Cardiac muscle cell (in vitro differentiated cells and primary cell): ENCODE data around the gene RNF7. TPM values are rescaled to one million over a fixed set of nuclear protein-coding genes. Genes with fewer than 3 reads are reported as not detected.
"Not testable (repeated sequence)": the region's sequence is repeated elsewhere in the genome, so short reads cannot be mapped to it uniquely, and the experiment has no call there.

Experiments used
- DNase-seq, 2 donors: peaks; one replicate each; pipeline versions ENCODE4 v3.0.0 to v3.0.0-alpha.2; 2010 to 2017; ENCODE audit warnings: low read depth in 1 of 2, low spot score in 1 of 2
- H3K27ac ChIP-seq: fragments of 200-600 bp; sonication (generic); 2 replicates; pipeline ENCODE4 v1.5.1; 2016
- H3K27me3 ChIP-seq: fragments of 200-600 bp; sonication (generic); 2 replicates; pipeline ENCODE4 v1.6.0; 2016; ENCODE audit warnings: control low read depth
- H3K36me3 ChIP-seq: fragments of 200-600 bp; sonication (generic); 2 replicates; pipeline ENCODE4 v1.5.1; 2016; ENCODE audit warnings: control low read depth
- H3K4me1 ChIP-seq: fragments of 200-600 bp; sonication (generic); 2 replicates; pipeline ENCODE4 v1.8.1; 2017; ENCODE audit warnings: low read depth, mild to moderate bottlenecking, mixed run types
- H3K4me3 ChIP-seq: fragments of 200-600 bp; sonication (generic); 2 replicates; pipeline ENCODE4 v1.5.1; 2016; ENCODE audit warnings: mild to moderate bottlenecking
- H3K9me3 ChIP-seq: fragments of 200-600 bp; sonication (generic); 2 replicates; pipeline ENCODE4 v1.5.1; 2017; ENCODE audit warnings: low read depth, mild to moderate bottlenecking, control low read depth
- polyA plus RNA-seq: library from polyadenylated mRNA; unstranded; fragments of >200 nt; fragmentation: Nextera tagmentation; extraction: Ambion mirVana; gene quantifications from 2 replicates; pipeline ENCODE4 v1.2.1, GENCODE V29; 2016
- total RNA-seq: library from RNA; depleted of rRNA; stranded (reverse); fragments of >200 nt; gene quantifications from 2 replicates; pipeline ENCODE4 v1.2.3, GENCODE V29; 2016
- TF ChIP-seq, protein P1 (sequence below): IDR thresholded peaks from 2 replicates; pipeline ENCODE4 v1.5.1; 2012; ENCODE audit warnings: low read depth, mild to moderate bottlenecking, low read length

Gene RNF7
- 73.0 and 77.5 TPM in 2 replicates for total RNA-seq
- 189 and 234 TPM in 2 replicates for polyA plus RNA-seq

DNA sequence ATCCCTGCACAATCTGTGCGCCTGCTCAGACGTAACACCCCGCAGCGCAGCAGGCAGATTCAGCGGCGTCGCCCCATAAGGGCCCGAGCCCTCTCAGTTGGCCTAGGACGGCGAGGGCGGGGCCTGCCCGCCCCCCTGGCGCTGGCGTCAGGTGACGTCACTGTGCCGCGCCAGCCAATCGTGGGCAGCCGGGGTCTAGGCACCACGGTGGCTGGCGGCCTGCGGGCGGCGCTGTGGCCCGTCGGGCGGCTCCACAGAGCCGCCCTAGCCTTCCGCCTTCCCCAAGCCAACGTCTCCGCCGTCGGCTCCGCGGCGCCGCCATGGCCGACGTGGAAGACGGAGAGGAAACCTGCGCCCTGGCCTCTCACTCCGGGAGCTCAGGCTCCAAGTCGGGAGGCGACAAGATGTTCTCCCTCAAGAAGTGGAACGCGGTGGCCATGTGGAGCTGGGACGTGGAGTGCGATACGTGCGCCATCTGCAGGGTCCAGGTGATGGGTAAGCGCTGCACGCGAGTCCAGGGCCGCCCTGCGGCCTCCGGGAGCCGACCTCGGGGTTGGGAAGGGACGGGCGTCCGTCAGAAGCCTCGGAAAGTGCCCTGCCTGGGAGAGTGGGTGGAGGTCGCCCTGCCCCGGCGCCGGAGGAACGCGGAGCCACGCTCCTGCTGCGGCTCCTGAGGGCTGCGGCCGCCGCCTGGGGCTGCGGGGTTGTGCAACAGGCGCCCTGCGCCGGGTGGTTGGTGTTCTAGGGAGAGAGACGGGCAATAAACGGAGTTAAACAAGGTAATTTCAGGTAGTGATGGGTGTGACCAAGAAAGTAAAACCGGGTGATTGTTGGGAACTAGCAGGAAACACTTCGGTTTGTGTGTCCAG lies at the start of gene RNF7:
RNF7 (plus strand) TSS at position 277 of the 869 bp plus-strand sequence; CDS start at position 321, 44 bp downstream.
- Histone ChIP-seq H3K4me1 (peaks cover 14% of the 10 kb centered on the region), H3K27me3 (no peaks in the 10 kb centered on the region), H3K27ac (peak within 1 kb of the TSS; percentile 91), H3K4me3 (peak within 1 kb of the TSS; percentile 91), H3K36me3 (no peaks in the 10 kb centered on the region), H3K9me3 (no peaks in the 10 kb centered on the region)
- TF ChIP-seq, protein P1, sequence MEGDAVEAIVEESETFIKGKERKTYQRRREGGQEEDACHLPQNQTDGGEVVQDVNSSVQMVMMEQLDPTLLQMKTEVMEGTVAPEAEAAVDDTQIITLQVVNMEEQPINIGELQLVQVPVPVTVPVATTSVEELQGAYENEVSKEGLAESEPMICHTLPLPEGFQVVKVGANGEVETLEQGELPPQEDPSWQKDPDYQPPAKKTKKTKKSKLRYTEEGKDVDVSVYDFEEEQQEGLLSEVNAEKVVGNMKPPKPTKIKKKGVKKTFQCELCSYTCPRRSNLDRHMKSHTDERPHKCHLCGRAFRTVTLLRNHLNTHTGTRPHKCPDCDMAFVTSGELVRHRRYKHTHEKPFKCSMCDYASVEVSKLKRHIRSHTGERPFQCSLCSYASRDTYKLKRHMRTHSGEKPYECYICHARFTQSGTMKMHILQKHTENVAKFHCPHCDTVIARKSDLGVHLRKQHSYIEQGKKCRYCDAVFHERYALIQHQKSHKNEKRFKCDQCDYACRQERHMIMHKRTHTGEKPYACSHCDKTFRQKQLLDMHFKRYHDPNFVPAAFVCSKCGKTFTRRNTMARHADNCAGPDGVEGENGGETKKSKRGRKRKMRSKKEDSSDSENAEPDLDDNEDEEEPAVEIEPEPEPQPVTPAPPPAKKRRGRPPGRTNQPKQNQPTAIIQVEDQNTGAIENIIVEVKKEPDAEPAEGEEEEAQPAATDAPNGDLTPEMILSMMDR: peak; percentile 86
- DNase-seq: peak; percentile 97 to 98

DNA sequence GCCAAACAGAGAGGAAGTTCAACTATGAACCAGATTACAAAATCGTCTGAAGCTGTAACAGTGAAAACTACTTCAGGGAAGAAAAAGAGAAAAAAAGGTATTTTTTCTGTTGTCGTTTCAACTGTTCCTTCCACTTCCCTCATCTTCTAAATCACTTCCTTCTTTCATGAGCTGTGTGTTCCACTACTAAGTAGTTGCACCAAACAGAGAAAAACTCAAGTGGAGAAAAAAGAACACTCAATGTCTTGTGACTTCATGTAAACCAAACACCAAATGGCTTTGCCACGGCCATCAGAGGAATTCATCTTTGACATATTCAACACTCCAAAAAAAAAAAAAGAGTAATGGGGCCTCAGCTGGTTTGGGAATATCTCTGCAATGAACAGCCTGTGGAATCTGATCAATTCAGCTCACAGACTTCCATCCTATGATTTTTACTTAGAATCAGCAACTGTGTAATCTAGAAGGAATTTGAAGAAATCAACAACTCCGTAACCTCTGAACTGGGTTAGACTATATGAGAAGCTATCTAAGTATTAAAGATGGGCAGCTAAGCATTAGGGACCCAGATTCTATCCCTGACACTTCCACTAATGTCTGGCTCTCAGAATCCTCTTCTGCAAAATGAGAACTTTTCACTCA lies 47.5 kb upstream of the RNF7 start:
- no peak overlapping the region for H3K4me3 ChIP-seq
- DNase-seq: no peak
- no peaks in the 10 kb centered on the region for H3K9me3 ChIP-seq
- no peaks in the 10 kb centered on the region for H3K4me1 ChIP-seq
- TF ChIP-seq, protein P1: no peak
- no peak overlapping the region for H3K27ac ChIP-seq
- H3K36me3 ChIP-seq: no peaks in the 10 kb centered on the region
- H3K27me3 ChIP-seq: no peaks in the 10 kb centered on the region

DNA sequence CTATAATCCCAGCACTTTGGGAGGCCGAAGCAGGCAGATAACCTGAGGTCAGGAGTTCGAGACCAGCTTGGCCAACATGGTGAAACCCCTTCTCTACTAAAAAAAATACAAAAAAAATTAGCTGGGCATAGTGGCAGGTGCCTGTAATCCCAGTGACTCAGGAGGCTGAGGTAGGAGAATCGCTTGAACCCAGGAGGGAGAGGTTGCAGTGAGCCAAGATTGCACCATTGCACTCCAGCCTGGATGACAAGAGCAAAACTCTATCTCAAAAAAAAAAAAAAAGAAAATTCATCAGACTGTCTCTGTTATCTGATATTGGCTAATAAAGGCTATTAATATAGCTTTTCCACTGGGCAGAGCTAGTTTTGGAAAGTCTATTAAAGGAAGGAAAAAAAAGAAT lies 46.6 kb upstream of the RNF7 start:
- H3K36me3 ChIP-seq, H3K4me3 ChIP-seq, H3K4me1 ChIP-seq, H3K27ac ChIP-seq, H3K9me3 ChIP-seq, DNase-seq, H3K27me3 ChIP-seq: not testable (repeated sequence)

DNA sequence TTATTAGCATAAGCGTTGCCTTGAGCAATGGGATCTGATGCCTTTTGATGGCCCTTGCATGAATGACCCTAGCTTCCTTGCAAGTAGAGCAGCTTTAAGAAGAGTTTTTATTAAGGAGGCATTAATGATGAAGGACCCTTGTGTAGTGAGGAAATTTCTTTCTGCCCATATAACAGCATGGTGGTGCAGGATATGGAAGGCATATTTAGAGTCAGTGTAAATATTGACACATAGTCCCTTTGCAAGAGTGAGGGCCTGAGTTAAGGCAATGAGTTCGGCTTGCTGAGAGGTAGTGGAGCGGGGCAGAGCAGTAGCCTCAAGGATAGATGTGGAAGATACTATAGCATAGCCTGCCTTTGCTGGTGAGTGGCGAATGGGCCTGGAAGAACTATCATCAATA lies 45.1 kb upstream of the RNF7 start:
- not testable (repeated sequence) for H3K27me3 ChIP-seq, DNase-seq, H3K27ac ChIP-seq

DNA sequence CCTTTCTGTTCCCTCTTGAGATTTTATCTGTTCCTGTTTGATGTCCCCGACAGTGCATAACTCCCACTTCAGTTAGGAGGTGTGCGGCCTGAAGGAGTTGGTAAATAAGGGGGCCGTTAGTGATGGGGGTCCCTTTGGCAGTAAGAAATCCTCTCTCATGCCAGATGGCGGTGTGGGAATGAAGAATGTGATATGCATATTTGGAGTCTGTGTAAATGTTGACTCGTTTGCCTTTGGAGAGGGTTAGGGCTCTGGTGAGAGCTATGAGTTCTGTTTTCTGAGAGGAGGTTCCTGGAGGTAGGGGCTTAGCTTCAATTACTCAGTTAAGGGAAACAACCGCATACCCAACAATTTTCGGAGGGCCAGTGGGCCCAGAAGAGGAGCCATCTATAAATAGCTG lies 38.8 kb upstream of the RNF7 start:
- H3K9me3 ChIP-seq: no peaks in the 10 kb centered on the region
- H3K4me1 ChIP-seq: peaks cover 13% of the 10 kb centered on the region
- no peaks in the 10 kb centered on the region for H3K27me3 ChIP-seq
- H3K4me3 ChIP-seq: no peak overlapping the region
- TF ChIP-seq, protein P1: no peak
- no peaks in the 10 kb centered on the region for H3K36me3 ChIP-seq
- H3K27ac ChIP-seq: no peak overlapping the region
- no peak for DNase-seq

More for the DNA sequence above, 45.1 kb upstream of the RNF7 start:
- not testable (repeated sequence) for H3K4me3 ChIP-seq, H3K36me3 ChIP-seq, H3K9me3 ChIP-seq, H3K4me1 ChIP-seq

DNA sequence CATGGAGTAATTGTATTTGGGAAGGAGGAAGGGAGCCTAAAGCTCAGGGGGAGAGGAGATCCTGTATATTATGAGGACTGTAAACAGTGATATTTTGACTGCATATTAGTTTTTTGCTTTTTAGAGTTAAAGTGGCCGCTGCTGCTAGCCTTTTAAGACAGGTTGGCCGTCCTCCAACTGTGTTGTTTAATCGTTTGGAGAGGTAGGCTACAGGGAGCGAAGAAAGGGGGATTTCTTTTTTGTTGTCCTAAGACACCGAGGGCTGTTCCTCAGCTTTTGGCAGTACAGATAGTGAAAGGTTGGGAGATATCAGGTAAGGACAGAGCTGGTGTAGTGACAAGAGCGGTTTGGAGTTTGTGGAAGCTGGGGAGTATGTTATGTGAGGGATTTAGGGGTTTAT lies 38.2 kb upstream of the RNF7 start:
- no peak for DNase-seq
- no peak overlapping the region for H3K27ac ChIP-seq
- no peaks in the 10 kb centered on the region for H3K27me3 ChIP-seq
- no peaks in the 10 kb centered on the region for H3K9me3 ChIP-seq
- H3K4me3 ChIP-seq: no peak overlapping the region
- H3K36me3 ChIP-seq: no peaks in the 10 kb centered on the region
- TF ChIP-seq, protein P1: no peak
- H3K4me1 ChIP-seq: peaks cover 13% of the 10 kb centered on the region

DNA sequence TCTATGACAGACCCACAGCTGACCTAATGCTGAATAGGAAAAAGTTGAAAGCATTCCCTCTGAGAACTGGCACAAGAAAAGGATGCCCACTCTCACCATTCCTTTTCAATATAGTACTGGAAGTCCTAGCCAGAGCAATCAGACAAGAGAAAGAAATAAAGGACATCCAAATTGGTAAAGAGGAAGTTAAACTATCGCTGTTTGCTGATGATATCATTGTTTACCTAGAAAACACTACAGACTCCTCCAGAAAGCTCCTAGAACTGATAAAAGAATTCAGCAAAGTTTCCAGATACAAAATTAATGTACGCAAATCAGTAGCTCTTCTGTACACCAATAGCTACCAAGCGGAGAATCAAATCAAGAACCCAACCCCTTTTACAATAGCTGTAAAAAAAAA lies 34.7 kb upstream of the RNF7 start:
- H3K9me3 ChIP-seq, H3K27me3 ChIP-seq, H3K36me3 ChIP-seq, H3K4me3 ChIP-seq, DNase-seq, H3K4me1 ChIP-seq, H3K27ac ChIP-seq: not testable (repeated sequence)
